Liver (tissue), 3 donors: ENCODE data around the gene HPCAL4.

Source experiments
- EGR1 ChIP-seq, 2 donors: IDR thresholded peaks; 2 replicates each; pipeline ENCODE4 v1.6.1; 2016 to 2018; ENCODE audit warnings: antibody characterized with exemption in 2 of 2, low read depth in 2 of 2
- HNF4A ChIP-seq, 2 donors: conservative IDR thresholded peaks; 2 replicates each; pipeline ENCODE4 v1.6.1; 2016; ENCODE audit warnings: antibody characterized with exemption in 2 of 2, mild to moderate bottlenecking in 2 of 2
- JUND ChIP-seq, 2 donors: IDR thresholded peaks; 2 replicates each; pipeline ENCODE4 v1.6.1; 2016; ENCODE audit warnings: antibody characterized with exemption in 2 of 2
- NR2F2 ChIP-seq: IDR thresholded peaks from 2 replicates; pipeline ENCODE4 v1.6.1; 2016; ENCODE audit warnings: antibody characterized with exemption
- RAD21 ChIP-seq, 2 donors: IDR thresholded peaks; 2 replicates each; pipeline ENCODE4 v1.6.1; 2016; ENCODE audit warnings: antibody characterized with exemption in 2 of 2, mild to moderate bottlenecking in 2 of 2
- TF ChIP-seq, protein P1 (sequence below): fragments of 150-350 bp; IDR thresholded peaks from 2 replicates; pipeline ENCODE4 v1.5.1; 2017; ENCODE audit warnings: improper control_type of control experiment, low read depth, low read length; ENCODE audit not compliant: missing input control
- TF ChIP-seq, protein P2 (sequence below): IDR thresholded peaks from 2 replicates; pipeline ENCODE4 v1.6.1; 2016; ENCODE audit warnings: antibody characterized with exemption
- donor health status: healthy.
- donor health status: healthy.

DNA sequence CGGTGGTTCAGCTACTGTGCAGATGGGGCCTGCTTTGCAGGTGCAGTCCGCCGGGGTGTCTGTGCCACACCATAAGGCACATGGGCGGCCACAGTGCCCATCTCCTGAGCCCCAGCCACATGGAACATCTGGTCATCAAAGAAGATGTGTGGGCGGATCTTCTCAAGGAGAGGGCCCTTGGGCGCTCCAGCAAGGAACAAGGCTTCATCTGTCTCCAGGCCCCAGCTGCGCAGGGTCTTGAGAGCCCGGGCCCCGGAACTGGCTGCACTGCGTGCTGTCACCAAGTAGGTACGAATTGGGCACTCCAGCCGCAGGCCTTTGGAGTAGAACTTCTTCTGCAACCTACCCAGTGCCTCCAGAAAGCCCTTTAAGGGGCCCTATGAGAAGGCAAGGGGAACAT, 32.1 kb downstream of the HPCAL4 start:
- TF ChIP-seq, protein P1, sequence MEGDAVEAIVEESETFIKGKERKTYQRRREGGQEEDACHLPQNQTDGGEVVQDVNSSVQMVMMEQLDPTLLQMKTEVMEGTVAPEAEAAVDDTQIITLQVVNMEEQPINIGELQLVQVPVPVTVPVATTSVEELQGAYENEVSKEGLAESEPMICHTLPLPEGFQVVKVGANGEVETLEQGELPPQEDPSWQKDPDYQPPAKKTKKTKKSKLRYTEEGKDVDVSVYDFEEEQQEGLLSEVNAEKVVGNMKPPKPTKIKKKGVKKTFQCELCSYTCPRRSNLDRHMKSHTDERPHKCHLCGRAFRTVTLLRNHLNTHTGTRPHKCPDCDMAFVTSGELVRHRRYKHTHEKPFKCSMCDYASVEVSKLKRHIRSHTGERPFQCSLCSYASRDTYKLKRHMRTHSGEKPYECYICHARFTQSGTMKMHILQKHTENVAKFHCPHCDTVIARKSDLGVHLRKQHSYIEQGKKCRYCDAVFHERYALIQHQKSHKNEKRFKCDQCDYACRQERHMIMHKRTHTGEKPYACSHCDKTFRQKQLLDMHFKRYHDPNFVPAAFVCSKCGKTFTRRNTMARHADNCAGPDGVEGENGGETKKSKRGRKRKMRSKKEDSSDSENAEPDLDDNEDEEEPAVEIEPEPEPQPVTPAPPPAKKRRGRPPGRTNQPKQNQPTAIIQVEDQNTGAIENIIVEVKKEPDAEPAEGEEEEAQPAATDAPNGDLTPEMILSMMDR = no peak
- TF ChIP-seq JUND (IDR thresholded peaks at IDR 0.05) (no peak), NR2F2 (no peak), RAD21 (IDR thresholded peaks at IDR 0.05) (no peak), HNF4A (conservative IDR thresholded peaks at IDR 0.05) (no peak), EGR1 (IDR thresholded peaks at IDR 0.05; ENCODE audit: low read depth in 2 of 2) (no peak)
- TF ChIP-seq, protein P2, sequence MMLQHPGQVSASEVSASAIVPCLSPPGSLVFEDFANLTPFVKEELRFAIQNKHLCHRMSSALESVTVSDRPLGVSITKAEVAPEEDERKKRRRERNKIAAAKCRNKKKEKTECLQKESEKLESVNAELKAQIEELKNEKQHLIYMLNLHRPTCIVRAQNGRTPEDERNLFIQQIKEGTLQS = no peak
